Measurements from ENCODE around the gene NWD2.

NWD2 gene

DNA sequence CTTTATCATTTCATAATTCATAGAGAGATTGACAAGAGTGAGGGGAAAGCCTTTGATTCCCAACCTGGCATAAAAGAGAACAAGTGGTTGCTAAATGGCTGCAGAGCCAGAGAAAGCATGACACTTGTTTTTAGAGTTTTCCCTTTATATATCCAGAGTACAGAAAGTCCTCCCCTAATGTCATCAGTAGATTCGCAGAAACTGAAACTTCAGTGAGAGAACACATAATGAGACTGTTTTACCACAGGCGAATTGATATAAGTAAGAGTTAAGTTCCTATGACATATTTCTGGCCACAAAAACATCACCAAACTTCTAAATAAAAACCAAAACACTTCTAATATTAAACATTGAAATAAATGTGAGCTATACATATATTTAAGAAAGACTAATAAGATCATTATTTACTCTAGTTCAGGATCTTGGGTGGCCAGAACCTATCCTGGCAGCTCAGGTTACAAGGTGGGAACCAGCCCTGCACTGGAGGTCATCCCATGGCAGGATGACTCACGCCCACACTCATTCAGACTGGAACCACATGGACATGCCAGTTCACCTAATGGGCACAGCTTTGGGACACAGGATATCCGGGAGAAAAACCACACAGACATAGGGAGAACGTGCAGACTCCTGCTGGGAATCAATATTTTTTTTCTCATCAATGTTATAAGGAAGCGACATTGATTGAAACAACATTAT lies 35.5 kb downstream of the NWD2 start:
- DNase-seq (no peak), ATAC-seq (ENCODE audit: insufficient read depth, low read depth) (no peak)
- Histone ChIP-seq H3K9me3 (ENCODE audit: insufficient read depth, low read length, severe bottlenecking) (no peaks in the 10 kb centered on the region), H3K27me3 (ENCODE audit: insufficient read depth, low read length, poor library complexity) (peaks cover 5% of the 10 kb centered on the region), H3K4me3 (ENCODE audit: low read depth in 1 of 2, low read length in 2 of 2) (no peak overlapping the region), H3K79me2 (ENCODE audit: insufficient read depth, low read length) (no peaks in the 10 kb centered on the region), H2AFZ (ENCODE audit: low read depth, low read length) (no peak overlapping the region), H3K4me1 (ENCODE audit: insufficient read depth, low read length) (no peaks in the 10 kb centered on the region), H4K20me1 (ENCODE audit: insufficient read depth, low read length) (no peaks in the 10 kb centered on the region), H3K4me2 (ENCODE audit: insufficient read depth, low read length) (no peak overlapping the region), H3K27ac (ENCODE audit: low read length) (no peak overlapping the region), H3K9ac (ENCODE audit: low read depth, low read length) (no peak overlapping the region), H3K36me3 (ENCODE audit: insufficient read depth, low read length) (no peaks in the 10 kb centered on the region)
- no peak for TF ChIP-seq EZH2 (IDR thresholded peaks at IDR 0.05; ENCODE audit: borderline replicate concordance, low read depth, low read length, severe bottlenecking)
- TF ChIP-seq, protein P1, sequence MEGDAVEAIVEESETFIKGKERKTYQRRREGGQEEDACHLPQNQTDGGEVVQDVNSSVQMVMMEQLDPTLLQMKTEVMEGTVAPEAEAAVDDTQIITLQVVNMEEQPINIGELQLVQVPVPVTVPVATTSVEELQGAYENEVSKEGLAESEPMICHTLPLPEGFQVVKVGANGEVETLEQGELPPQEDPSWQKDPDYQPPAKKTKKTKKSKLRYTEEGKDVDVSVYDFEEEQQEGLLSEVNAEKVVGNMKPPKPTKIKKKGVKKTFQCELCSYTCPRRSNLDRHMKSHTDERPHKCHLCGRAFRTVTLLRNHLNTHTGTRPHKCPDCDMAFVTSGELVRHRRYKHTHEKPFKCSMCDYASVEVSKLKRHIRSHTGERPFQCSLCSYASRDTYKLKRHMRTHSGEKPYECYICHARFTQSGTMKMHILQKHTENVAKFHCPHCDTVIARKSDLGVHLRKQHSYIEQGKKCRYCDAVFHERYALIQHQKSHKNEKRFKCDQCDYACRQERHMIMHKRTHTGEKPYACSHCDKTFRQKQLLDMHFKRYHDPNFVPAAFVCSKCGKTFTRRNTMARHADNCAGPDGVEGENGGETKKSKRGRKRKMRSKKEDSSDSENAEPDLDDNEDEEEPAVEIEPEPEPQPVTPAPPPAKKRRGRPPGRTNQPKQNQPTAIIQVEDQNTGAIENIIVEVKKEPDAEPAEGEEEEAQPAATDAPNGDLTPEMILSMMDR (IDR thresholded peaks at IDR 0.05; ENCODE audit: borderline replicate concordance, extremely low read depth, low read length, poor library complexity, severe bottlenecking), result no peak

DNA sequence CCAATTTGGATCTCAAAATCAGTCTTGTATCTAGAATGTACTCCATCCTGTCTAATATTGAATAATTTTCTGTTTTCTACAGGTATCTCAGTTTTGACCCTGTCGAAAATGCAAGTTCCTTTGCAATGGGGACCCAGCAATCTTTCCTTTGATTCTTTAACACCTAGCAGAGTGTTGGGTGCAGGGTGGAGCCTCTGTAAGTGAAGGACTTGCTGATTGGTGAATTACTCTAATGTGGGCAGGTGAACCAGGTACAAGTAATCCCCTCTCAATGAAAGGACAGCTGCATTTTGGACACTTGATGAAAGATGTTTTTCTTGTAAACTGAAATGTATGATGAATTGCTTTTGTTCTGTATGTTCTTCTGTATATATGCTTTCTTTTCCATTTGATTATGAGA lies 54.9 kb downstream of the NWD2 start:
- Histone ChIP-seq H3K4me1 (ENCODE audit: insufficient read depth, low read length) (no peaks in the 10 kb centered on the region), H3K4me3 (ENCODE audit: low read depth in 1 of 2, low read length in 2 of 2) (no peak overlapping the region), H3K4me2 (ENCODE audit: insufficient read depth, low read length) (no peak overlapping the region), H3K27me3 (ENCODE audit: insufficient read depth, low read length, poor library complexity) (peaks cover 12% of the 10 kb centered on the region), H4K20me1 (ENCODE audit: insufficient read depth, low read length) (no peaks in the 10 kb centered on the region), H2AFZ (ENCODE audit: low read depth, low read length) (no peak overlapping the region), H3K9ac (ENCODE audit: low read depth, low read length) (no peak overlapping the region), H3K9me3 (ENCODE audit: insufficient read depth, low read length, severe bottlenecking) (no peaks in the 10 kb centered on the region), H3K36me3 (ENCODE audit: insufficient read depth, low read length) (no peaks in the 10 kb centered on the region), H3K79me2 (ENCODE audit: insufficient read depth, low read length) (no peaks in the 10 kb centered on the region), H3K27ac (ENCODE audit: low read length) (no peak overlapping the region)
- ATAC-seq (ENCODE audit: insufficient read depth, low read depth) (no peak), DNase-seq (no peak)
- TF ChIP-seq, protein P1 (IDR thresholded peaks at IDR 0.05; ENCODE audit: borderline replicate concordance, extremely low read depth, low read length, poor library complexity, severe bottlenecking), result no peak
- no peak for TF ChIP-seq EZH2 (IDR thresholded peaks at IDR 0.05; ENCODE audit: borderline replicate concordance, low read depth, low read length, severe bottlenecking)

GRCh38 chr4:37304612-37305011 lies 60.1 kb downstream of the NWD2 start:
- no peaks in the 10 kb centered on the region for H3K36me3 ChIP-seq (ENCODE audit: insufficient read depth, low read length)
- no peak overlapping the region for H3K27ac ChIP-seq (ENCODE audit: low read length)
- H3K79me2 ChIP-seq (ENCODE audit: insufficient read depth, low read length), result no peaks in the 10 kb centered on the region
- no peak overlapping the region for H3K9ac ChIP-seq (ENCODE audit: low read depth, low read length)
- H2AFZ ChIP-seq (ENCODE audit: low read depth, low read length), result no peak overlapping the region
- H3K9me3 ChIP-seq (ENCODE audit: insufficient read depth, low read length, severe bottlenecking), result peaks cover 4% of the 10 kb centered on the region
- peaks cover 12% of the 10 kb centered on the region for H3K27me3 ChIP-seq (ENCODE audit: insufficient read depth, low read length, poor library complexity)
- ATAC-seq (ENCODE audit: insufficient read depth, low read depth), result no peak
- DNase-seq, result no peak
- H3K4me1 ChIP-seq (ENCODE audit: insufficient read depth, low read length), result no peaks in the 10 kb centered on the region
- H3K4me3 ChIP-seq (ENCODE audit: low read depth in 1 of 2, low read length in 2 of 2), result no peak overlapping the region
- no peak for TF ChIP-seq EZH2 (IDR thresholded peaks at IDR 0.05; ENCODE audit: borderline replicate concordance, low read depth, low read length, severe bottlenecking)
- TF ChIP-seq, protein P1 (IDR thresholded peaks at IDR 0.05; ENCODE audit: borderline replicate concordance, extremely low read depth, low read length, poor library complexity, severe bottlenecking), result no peak
- no peak overlapping the region for H3K4me2 ChIP-seq (ENCODE audit: insufficient read depth, low read length)
- H4K20me1 ChIP-seq (ENCODE audit: insufficient read depth, low read length), result no peaks in the 10 kb centered on the region
